Coronary artery (tissue), 2 donors: ENCODE measurements around the gene PCDHGA3.
A peak's percentile ranks its signal among the peaks of the same experiment; 100 is the strongest.
"Not testable (repeated sequence)": the region's sequence is repeated elsewhere in the genome, so short reads cannot be mapped to it uniquely, and the experiment has no call there.

Source experiments
- DNase-seq: peaks from one replicate; pipeline ENCODE4 v3.0.0-alpha.2; 2017; ENCODE audit warnings: low spot score
- H3K27ac ChIP-seq, 2 donors: fragments of 200-600 bp; sonication (generic); one replicate each; pipeline ENCODE4 v1.5.1; 2016 to 2019
- H3K4me3 ChIP-seq: fragments of 200-600 bp; sonication (generic); 2 replicates; pipeline ENCODE4 v1.5.1; 2016; ENCODE audit warnings: mild to moderate bottlenecking, moderate library complexity
- CTCF ChIP-seq: fragments of 200-600 bp; sonication (generic); IDR thresholded peaks from one replicate; pipeline ENCODE4 v1.5.1; 2019; ENCODE audit warnings: antibody characterized with exemption

The PCDHGA3 gene

GRCh38 chr5:141319699-141320098, 23.9 kb upstream of the PCDHGA3 start:
- peak overlapping the region; percentile 86 for H3K4me3 ChIP-seq
- DNase-seq = no peak
- H3K27ac ChIP-seq = peak overlapping the region in 1 of 2 donors; percentile 94
- TF ChIP-seq CTCF = no peak

DNA sequence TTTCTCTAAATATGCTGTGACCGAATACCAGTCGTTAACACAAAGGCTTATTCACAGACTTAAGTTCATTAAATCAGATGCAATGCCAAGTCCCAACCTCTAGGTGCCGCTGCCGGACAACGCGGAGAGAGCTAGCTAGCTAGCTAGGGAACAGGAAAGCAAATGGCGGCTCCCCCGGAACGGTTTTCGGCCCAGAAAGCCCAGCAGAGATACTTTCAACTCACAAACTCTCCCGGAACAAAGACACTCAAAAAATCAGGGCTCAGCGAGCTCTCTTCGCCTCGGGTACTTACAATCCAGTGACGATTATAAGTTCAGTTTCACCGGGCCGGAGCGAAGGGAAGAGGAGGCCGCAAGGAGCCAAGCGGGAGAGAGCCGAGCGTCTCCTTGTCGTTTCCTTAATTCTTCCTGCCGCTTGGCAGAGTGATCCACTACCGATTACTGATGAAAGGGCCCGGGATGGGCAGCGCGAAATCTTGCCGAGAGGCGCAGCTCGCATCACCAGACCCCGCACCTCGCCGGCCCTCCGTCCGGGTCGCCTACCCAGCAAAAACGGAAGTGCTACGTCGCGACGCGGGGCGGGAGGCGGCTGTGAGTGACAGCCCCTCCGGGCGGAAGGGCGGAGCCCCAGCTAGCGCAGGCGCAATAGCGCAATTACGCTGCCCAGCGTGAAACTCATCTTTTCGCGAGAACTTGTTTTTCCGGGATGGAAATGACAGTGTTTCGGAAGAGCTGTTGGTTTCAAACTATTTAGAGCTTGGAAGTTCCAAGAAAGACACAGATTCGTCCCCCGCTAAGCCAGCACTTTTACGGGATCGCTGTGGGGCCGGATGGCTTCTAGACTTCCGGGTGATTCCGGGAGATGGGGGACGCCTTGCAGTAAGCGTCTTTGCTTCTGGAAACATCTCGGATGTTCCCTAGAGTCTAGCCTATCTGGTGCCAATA, 23.1 kb upstream of the PCDHGA3 start, which contains the start of gene TAF7:
TAF7 (minus strand) TSS at position 560 of the 945 bp plus-strand sequence. CDS start 740 bp downstream, outside the sequence.
- Histone ChIP-seq H3K27ac (peak within 1 kb of the TSS; percentile 94 to 95), H3K4me3 (peak within 1 kb of the TSS; percentile 86)
- peak; percentile 77 for TF ChIP-seq CTCF
- peak; percentile 90 for DNase-seq

DNA sequence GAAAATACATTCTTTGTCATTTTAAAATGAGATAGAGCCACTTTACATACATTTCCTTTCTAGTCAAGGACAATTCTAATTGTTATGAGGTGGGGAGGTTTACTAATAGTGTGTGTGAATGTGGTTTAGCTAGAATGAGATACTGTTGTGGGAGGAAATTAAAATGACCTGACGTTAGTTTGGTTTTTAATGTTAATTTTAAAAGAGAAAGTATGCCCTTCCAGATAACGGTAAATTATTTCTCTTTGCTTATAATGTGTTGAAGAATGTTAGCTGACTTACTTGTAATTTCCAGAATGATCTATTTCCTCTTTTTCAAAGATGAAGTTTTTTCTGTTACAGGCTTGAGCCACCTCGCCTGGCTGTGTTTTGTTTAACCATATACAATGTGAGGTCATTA, 21.4 kb upstream of the PCDHGA3 start:
- Histone ChIP-seq H3K4me3 (no peak overlapping the region), H3K27ac (no peak overlapping the region)
- no peak for TF ChIP-seq CTCF
- no peak for DNase-seq

DNA sequence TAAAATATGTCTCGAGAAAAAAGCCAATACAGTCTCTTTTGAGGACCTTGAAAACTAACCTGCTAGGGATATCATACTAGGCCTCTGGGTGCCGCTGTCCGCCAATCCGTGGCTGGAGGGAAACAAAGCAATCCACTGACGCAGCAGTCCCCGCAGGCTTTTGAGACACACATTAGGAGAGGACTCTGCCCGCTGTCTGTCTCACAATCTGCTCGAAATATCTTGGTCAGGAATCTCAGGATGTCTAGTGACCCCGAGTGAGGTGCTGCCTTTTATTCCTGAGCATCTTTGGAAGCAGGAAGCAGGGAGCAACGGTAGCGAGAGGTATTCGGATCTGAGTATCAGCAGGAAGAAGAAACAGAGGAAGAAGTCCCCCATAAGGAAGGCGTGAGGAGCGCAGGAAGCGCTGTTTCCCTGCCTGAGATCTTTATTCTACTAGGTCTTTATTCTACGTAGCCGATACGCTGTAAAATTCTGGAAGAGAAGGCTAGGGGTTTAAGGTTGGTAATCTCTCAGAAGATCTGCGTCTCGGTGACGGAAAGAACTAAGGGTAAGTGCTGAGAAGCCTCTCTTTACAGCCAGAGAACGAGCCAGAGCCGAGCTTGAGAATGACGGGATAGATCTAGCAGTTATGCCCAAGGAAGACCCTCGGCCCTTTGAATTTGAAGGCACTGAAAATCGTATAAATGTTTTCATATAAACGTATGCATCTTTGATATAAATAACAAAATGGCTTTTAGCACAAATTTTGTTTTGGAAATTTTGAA, 17.4 kb upstream of the PCDHGA3 start:
- H3K27ac ChIP-seq = peak overlapping the region in 1 of 2 donors; percentile 57

GRCh38 chr5:141328231-141328630, 15.4 kb upstream of the PCDHGA3 start:
- H3K4me3 ChIP-seq = peak overlapping the region; percentile 7
- DNase-seq = no peak
- no peak overlapping the region for H3K27ac ChIP-seq
- TF ChIP-seq CTCF = no peak

More for the DNA sequence above, 17.4 kb upstream of the PCDHGA3 start:
- no peak for TF ChIP-seq CTCF
- peak overlapping the region; percentile 65 for H3K4me3 ChIP-seq
- peak; percentile 75 for DNase-seq

- no peak for TF ChIP-seq CTCF
- Histone ChIP-seq H3K4me3 (peak within 1 kb of the TSS; percentile 11), H3K27ac (no peak within 1 kb of the TSS)
- DNase-seq = no peak
These were observed 13.1 kb upstream of the PCDHGA3 start, which contains the start of gene PCDHGA1 for GRCh38 chr5:141330299-141331080. Gene PCDHGA1 (plus strand): TSS chr5:141330514.

- not testable (repeated sequence) for DNase-seq
- H3K4me3 ChIP-seq = peak overlapping the region; percentile 14
These were observed 11.1 kb upstream of the PCDHGA3 start for GRCh38 chr5:141332571-141332970.

More at GRCh38 chr5:141332571-141332970, 11.1 kb upstream of the PCDHGA3 start:
- not testable (repeated sequence) for H3K27ac ChIP-seq
